GM19035 (cell line): ENCODE data around the gene DUS3L.

Source experiments
- ATAC-seq: cut with Tn5 transposase; IDR thresholded peaks from one replicate; pipeline ENCODE4 v1.9.1; 2021; ENCODE audit not compliant: unreplicated experiment

The DUS3L gene

GRCh38 chr19:5790559-5791520 is at the start of gene DUS3L:
DUS3L (minus strand) TSS chr19:5791163; CDS start chr19:5791141, 22 bp downstream.
- ATAC-seq, result peak; percentile 90

- no peak for ATAC-seq
Measured at GRCh38 chr19:5839065-5840017, 48.4 kb upstream of the DUS3L start, which contains the start of gene FUT6. FUT6 (minus strand) TSS chr19:5839702; CDS start chr19:5832567, 7,135 bp downstream.

GRCh38 chr19:5838353-5839064 is 47.5 kb upstream of the DUS3L start:
- no peak for ATAC-seq

- ATAC-seq, result no peak
Measured at GRCh38 chr19:5837761-5838352, 46.9 kb upstream of the DUS3L start.

GRCh38 chr19:5832527-5833216 is 41.7 kb upstream of the DUS3L start:
- ATAC-seq, result no peak

- no peak for ATAC-seq
Measured at GRCh38 chr19:5832061-5832460, 41.1 kb upstream of the DUS3L start.

- no peak for ATAC-seq
Measured at GRCh38 chr19:5831159-5831558, 40.2 kb upstream of the DUS3L start.

- no peak for ATAC-seq
Measured at GRCh38 chr19:5829567-5830310, 38.8 kb upstream of the DUS3L start.

- ATAC-seq, result no peak
Measured at GRCh38 chr19:5828661-5829566, 38.0 kb upstream of the DUS3L start.

GRCh38 chr19:5827891-5828660 is 37.1 kb upstream of the DUS3L start:
- peak; percentile 71 for ATAC-seq

GRCh38 chr19:5827342-5827890 is 36.5 kb upstream of the DUS3L start:
- ATAC-seq, result no peak

- ATAC-seq, result no peak
Measured at GRCh38 chr19:5826531-5827341, 35.8 kb upstream of the DUS3L start.

- ATAC-seq, result no peak
Measured at GRCh38 chr19:5825178-5825577, 34.2 kb upstream of the DUS3L start.

GRCh38 chr19:5824751-5825150 is 33.8 kb upstream of the DUS3L start:
- ATAC-seq, result no peak

GRCh38 chr19:5823579-5824281 is 32.8 kb upstream of the DUS3L start:
- no peak for ATAC-seq
